ENCODE results near the gene ADAMTS3. TPM values are rescaled to one million over a fixed set of nuclear protein-coding genes. Genes with fewer than 3 reads are reported as not detected.

Gene ADAMTS3
- total RNA-seq, 2 donors from 2014 or later = 1.2 to 2.8 TPM

GRCh38 chr4:72397314-72397713 is 171.7 kb downstream of the ADAMTS3 start:
- no peaks in the 10 kb centered on the region for H3K9me3 ChIP-seq
- H3K4me1 ChIP-seq = no peaks in the 10 kb centered on the region
- no peak overlapping the region for H3K27ac ChIP-seq
- H3K36me3 ChIP-seq = no peaks in the 10 kb centered on the region
- no peak overlapping the region for H3K4me3 ChIP-seq
- TF ChIP-seq CTCF (IDR thresholded peaks at IDR 0.05) = no peak
- no peaks in the 10 kb centered on the region for H3K27me3 ChIP-seq
- no peak for DNase-seq (ENCODE audit: low spot score)

GRCh38 chr4:72394012-72394663 is 174.9 kb downstream of the ADAMTS3 start:
- H3K27ac ChIP-seq = no peak overlapping the region
- H3K36me3 ChIP-seq = no peaks in the 10 kb centered on the region
- TF ChIP-seq CTCF (IDR thresholded peaks at IDR 0.05) = no peak
- H3K9me3 ChIP-seq = no peaks in the 10 kb centered on the region
- no peak overlapping the region for H3K4me3 ChIP-seq
- H3K27me3 ChIP-seq = no peaks in the 10 kb centered on the region
- peaks cover 0 to 11% of the 10 kb centered on the region in 2 donors for H3K4me1 ChIP-seq
- DNase-seq (ENCODE audit: low spot score) = no peak

GRCh38 chr4:72391281-72391680 is 177.7 kb downstream of the ADAMTS3 start:
- no peak overlapping the region for H3K4me3 ChIP-seq
- no peak for DNase-seq (ENCODE audit: low spot score)
- no peak overlapping the region for H3K27ac ChIP-seq
- no peak for TF ChIP-seq CTCF (IDR thresholded peaks at IDR 0.05)
- peaks cover 0 to 18% of the 10 kb centered on the region in 2 donors for H3K4me1 ChIP-seq
- no peaks in the 10 kb centered on the region for H3K27me3 ChIP-seq
- no peaks in the 10 kb centered on the region for H3K36me3 ChIP-seq
- no peaks in the 10 kb centered on the region for H3K9me3 ChIP-seq

GRCh38 chr4:72390409-72390808 is 178.6 kb downstream of the ADAMTS3 start:
- DNase-seq (ENCODE audit: low spot score) = no peak
- H3K27ac ChIP-seq = no peak overlapping the region
- H3K36me3 ChIP-seq = no peaks in the 10 kb centered on the region
- H3K4me1 ChIP-seq = peaks cover 0 to 18% of the 10 kb centered on the region in 2 donors
- no peaks in the 10 kb centered on the region for H3K27me3 ChIP-seq
- no peaks in the 10 kb centered on the region for H3K9me3 ChIP-seq
- no peak overlapping the region for H3K4me3 ChIP-seq
- no peak for TF ChIP-seq CTCF (IDR thresholded peaks at IDR 0.05)

- TF ChIP-seq CTCF (IDR thresholded peaks at IDR 0.05) = no peak
- H3K36me3 ChIP-seq = no peaks in the 10 kb centered on the region
- H3K4me3 ChIP-seq = no peak overlapping the region
- DNase-seq (ENCODE audit: low spot score) = no peak
- no peak overlapping the region for H3K27ac ChIP-seq
- H3K27me3 ChIP-seq = no peaks in the 10 kb centered on the region
- H3K4me1 ChIP-seq = peaks cover 0 to 18% of the 10 kb centered on the region in 2 donors
- H3K9me3 ChIP-seq = no peaks in the 10 kb centered on the region
Measured at GRCh38 chr4:72388521-72388920, 180.5 kb downstream of the ADAMTS3 start.

GRCh38 chr4:72387959-72388358 is 181.1 kb downstream of the ADAMTS3 start:
- Histone ChIP-seq H3K9me3 (no peaks in the 10 kb centered on the region), H3K27me3 (no peaks in the 10 kb centered on the region), H3K36me3 (no peaks in the 10 kb centered on the region), H3K27ac (no peak overlapping the region), H3K4me3 (no peak overlapping the region), H3K4me1 (peaks cover 0 to 18% of the 10 kb centered on the region in 2 donors)
- DNase-seq (ENCODE audit: low spot score) = no peak
- TF ChIP-seq CTCF (IDR thresholded peaks at IDR 0.05) = no peak

Measured in right atrium auricular region (tissue), 2 donors.